SK-MEL-5 (cell line): Measurements from ENCODE around the gene SOBP. TPM values are rescaled to one million over a fixed set of nuclear protein-coding genes. Genes with fewer than 3 reads are reported as not detected.

Source experiments
- DNase-seq: peaks from one replicate; pipeline ENCODE4 v3.0.0-alpha.2; 2016; ENCODE audit warnings: low read depth, low spot score
- in situ Hi-C: cut with HindIII; loops from 2 replicates; pipeline ENCODE4 v1.10.0; 2016; ENCODE audit warnings: low sequenced_read_pairs, high pct_unique_total_duplicates, low pct_unique_long_range_greater_than_20kb
- total RNA-seq: library from RNA; depleted of rRNA; stranded (reverse); fragments of >200 nt; shearing (Covaris generic); gene quantifications from 2 replicates; pipeline ENCODE4 v1.2.3, GENCODE V29; 2014

The SOBP gene
- total RNA-seq, 1 experiment from 2014 or later = 2.4 TPM

- no peak for DNase-seq
- in situ Hi-C loops = no loop called here
Measured at GRCh38 chr6:107563694-107564588, 74.0 kb downstream of the SOBP start.

GRCh38 chr6:107564589-107564951 lies 74.7 kb downstream of the SOBP start:
- in situ Hi-C loops = no loop called here
- DNase-seq = no peak

GRCh38 chr6:107565165-107565723 lies 75.3 kb downstream of the SOBP start:
- no peak for DNase-seq
- in situ Hi-C loops = no loop called here

GRCh38 chr6:107567643-107568042 lies 77.7 kb downstream of the SOBP start:
- in situ Hi-C loops = no loop called here
- DNase-seq = no peak

GRCh38 chr6:107569473-107569872 lies 79.6 kb downstream of the SOBP start:
- in situ Hi-C loops = no loop called here

GRCh38 chr6:107571354-107571753 lies 81.4 kb downstream of the SOBP start:
- in situ Hi-C loops = no loop called here
- DNase-seq = no peak

More at GRCh38 chr6:107569473-107569872, 79.6 kb downstream of the SOBP start:
- no peak for DNase-seq

GRCh38 chr6:107572886-107573285 lies 83.0 kb downstream of the SOBP start:
- no peak for DNase-seq
- in situ Hi-C loops = no loop called here

GRCh38 chr6:107574856-107575255 lies 84.9 kb downstream of the SOBP start:
- in situ Hi-C loops = no loop called here
- no peak for DNase-seq

- in situ Hi-C loops = no loop called here
- DNase-seq = no peak
Measured at GRCh38 chr6:107576852-107577251, 86.9 kb downstream of the SOBP start.

- in situ Hi-C loops = no loop called here
- DNase-seq = no peak
Measured at GRCh38 chr6:107578642-107579341, 88.9 kb downstream of the SOBP start.

GRCh38 chr6:107579456-107580056 lies 89.6 kb downstream of the SOBP start:
- DNase-seq = no peak
- in situ Hi-C loops = no loop called here

GRCh38 chr6:107582086-107582485 lies 92.2 kb downstream of the SOBP start:
- in situ Hi-C loops = no loop called here
- no peak for DNase-seq

GRCh38 chr6:107584726-107585125 lies 94.8 kb downstream of the SOBP start:
- in situ Hi-C loops = no loop called here
- no peak for DNase-seq

GRCh38 chr6:107585815-107586435 lies 96.0 kb downstream of the SOBP start:
- in situ Hi-C loops = no loop called here

GRCh38 chr6:107587451-107587850 lies 97.5 kb downstream of the SOBP start:
- in situ Hi-C loops = no loop called here
- no peak for DNase-seq

More at GRCh38 chr6:107585815-107586435, 96.0 kb downstream of the SOBP start:
- DNase-seq = no peak

GRCh38 chr6:107589199-107589598 lies 99.3 kb downstream of the SOBP start:
- in situ Hi-C loops = no loop called here
- no peak for DNase-seq

GRCh38 chr6:107589934-107590333 lies 100.0 kb downstream of the SOBP start:
- in situ Hi-C loops = no loop called here
- no peak for DNase-seq

- no peak for DNase-seq
Measured at GRCh38 chr6:107590378-107590777, 100.5 kb downstream of the SOBP start.

More at GRCh38 chr6:107590378-107590777, 100.5 kb downstream of the SOBP start:
- in situ Hi-C loops = no loop called here
